Ovary (tissue), 9 donors: ENCODE measurements around the gene DNAJB2. TPM values are rescaled to one million over a fixed set of nuclear protein-coding genes. Genes with fewer than 3 reads are reported as not detected.

Source experiments
- DNase-seq, 5 donors: peaks; one replicate each; pipeline ENCODE4 v3.0.0-alpha.2; 2019 to 2020
- H3K27ac ChIP-seq, 2 donors: fragments of 200-600 bp; one replicate each; pipeline versions ENCODE4 v1.5.1 to v1.8.0; 2019 to 2022
- H3K27me3 ChIP-seq: fragments of 200-600 bp; one replicate; pipeline ENCODE4 v1.8.0; 2022
- H3K36me3 ChIP-seq: fragments of 200-600 bp; sonication (generic); one replicate; pipeline ENCODE4 v1.5.1; 2019
- H3K4me1 ChIP-seq: one replicate; pipeline ENCODE4 v1.8.1; 2013; ENCODE audit warnings: mild to moderate bottlenecking, moderate library complexity; ENCODE audit not compliant: insufficient read depth
- H3K4me3 ChIP-seq: fragments of 200-600 bp; sonication (generic); one replicate; pipeline ENCODE4 v1.5.1; 2017
- H3K9me3 ChIP-seq, 2 donors: fragments of 200-600 bp in 1 of 2; sonication (generic) in 1 of 2; one replicate each; pipeline versions ENCODE4 v1.5.1 to v1.8.1; 2013 to 2019; ENCODE audit warnings: mild to moderate bottlenecking in 1 of 2, moderate library complexity in 1 of 2
- CTCF ChIP-seq, 3 donors: fragments of 450-650 bp in 2 of 3; fragments of 200-600 bp in 1 of 3; IDR thresholded peaks; one replicate each; pipeline versions ENCODE4 v1.5.1 to v1.8.0; 2016 to 2022; ENCODE audit warnings: antibody characterized with exemption in 3 of 3, mild to moderate bottlenecking in 1 of 3
- EP300 ChIP-seq: sonication (generic); formaldehyde crosslinking; IDR thresholded peaks from one replicate; pipeline ENCODE4 v1.6.1; 2017; ENCODE audit warnings: antibody characterized with exemption
- POLR2A ChIP-seq: fragments of 450-650 bp; IDR thresholded peaks from one replicate; pipeline ENCODE4 v1.6.1; 2017; ENCODE audit warnings: antibody characterized with exemption, mild to moderate bottlenecking, moderate library complexity
- WGBS, 3 donors: extraction: QIAGEN DNeasy Blood & Tissue Kit in 1 of 3; methylation state at CpG; one replicate each; pipeline versions ENCODE4 v1.1.5 to v1.1.7; 2013 to 2017; 5-methylcytosine and 5-hydroxymethylcytosine counted together
- intact Hi-C, 4 donors: fragments of 100-400 bp; cut with DNase I; formaldehyde crosslinking; loops; one replicate each; pipeline versions ENCODE4 v1.11.0 to v1.15.1; 2022 to 2023
- polyA plus RNA-seq, 2 donors: library from polyadenylated mRNA; stranded (reverse); fragments of 200-250 nt in 1 of 2; fragments of 350-450 nt in 1 of 2; fragmentation: Illumina TruSeq in 1 of 2; extraction: RNeasy Lipid Tissue Mini Kit (QIAGEN cat#74804) in 1 of 2; gene quantifications; one replicate each; pipeline ENCODE4 v1.2.3, GENCODE V29; 2013 to 2014
- total RNA-seq, 7 donors: library from RNA; depleted of rRNA in 2 of 7; stranded (reverse); fragments of >200 nt in 2 of 7; fragmentation: NEBNext Ultra II Directional in 3 of 7; extraction: Animal tissue kit (Norgen Biotek cat#: 25700) in 3 of 7; gene quantifications; one replicate each; pipeline versions ENCODE4 v1.1.0 to v1.2.4, GENCODE V29; 2016 to 2023
- donor health status: DM: no; HTN: no; CAD: no; lungs with moderate emphysema.
- donor health status: DM: no; HTN: no; CAD: no.
- donor health status: Bipolar disorder and iron deficiency.
- donor health status: DM: yes; HTN: yes; CAD: no.
- donor health status: DM: no; HTN: no; CAD: no.
- donor health status: DM: yes; HTN: yes; CAD: no.

Gene DNAJB2
- total and polyA plus RNA-seq, 9 donors: 34.0 to 101 (median 85.7) TPM

DNA sequence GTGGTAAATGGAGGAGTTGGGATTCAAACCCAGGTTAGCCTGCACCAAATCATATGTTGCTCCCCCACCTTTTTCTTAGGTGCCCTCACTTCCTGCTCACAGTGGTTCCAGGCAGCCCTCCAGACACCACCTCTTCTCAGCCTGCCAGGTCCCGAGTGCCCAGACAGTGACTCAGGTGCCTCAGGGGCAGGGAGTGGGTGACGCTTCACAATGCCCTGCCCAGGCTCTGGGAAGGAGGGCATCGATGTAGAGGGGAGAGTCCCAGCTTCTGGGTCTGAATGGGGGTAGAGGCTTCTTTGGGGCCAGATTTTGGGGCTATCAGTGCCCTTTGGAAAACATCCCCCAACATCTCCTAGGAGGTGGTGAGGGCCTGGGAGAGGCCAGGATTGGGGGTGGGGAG, 5.2 kb upstream of the DNAJB2 start:
- Histone ChIP-seq H3K4me3 (no peak overlapping the region), H3K27me3 (no peaks in the 10 kb centered on the region), H3K36me3 (no peaks in the 10 kb centered on the region), H3K27ac (no peak overlapping the region), H3K4me1 (peaks cover 8% of the 10 kb centered on the region), H3K9me3 (no peaks in the 10 kb centered on the region)
- WGBS, 3 donors: 75 to 82% (median 77%) methylated on average over 3 of the region's 3 CpGs
- no peak for TF ChIP-seq EP300
- no peak for TF ChIP-seq POLR2A
- no peak for TF ChIP-seq CTCF (IDR thresholded peaks at IDR 0.05)
- DNase-seq: no peak
- intact Hi-C loops: loop anchor here in 2 of 4 donors (10.0 kb wide), 1 partner anchor 251 kb away; no protein-coding TSS in a partner anchor

GRCh38 chr2:219274361-219274921, 4.7 kb upstream of the DNAJB2 start:
- Histone ChIP-seq H3K27ac (no peak overlapping the region), H3K36me3 (no peaks in the 10 kb centered on the region), H3K4me3 (no peak overlapping the region), H3K27me3 (no peaks in the 10 kb centered on the region), H3K4me1 (peaks cover 8% of the 10 kb centered on the region), H3K9me3 (no peaks in the 10 kb centered on the region)
- DNase-seq: no peak
- intact Hi-C loops: loop anchor here in 2 of 4 donors (10.0 kb wide), 1 partner anchor 250 kb away; no protein-coding TSS in a partner anchor
- TF ChIP-seq POLR2A (no peak), EP300 (no peak), CTCF (IDR thresholded peaks at IDR 0.05) (no peak)
- WGBS, 3 donors: 21 to 29% (median 22%) methylated on average over 6 of the region's 6 CpGs

- H3K4me3 ChIP-seq: no peak overlapping the region
- intact Hi-C loops: loop anchor here in 2 of 4 donors (2.0 to 10.0 kb wide), 3 partner anchors 17 to 247 kb away; partner anchors contain the start of gene DNPEP (in 1 of the 2)
- H3K4me1 ChIP-seq: peaks cover 8% of the 10 kb centered on the region
These were observed 1.2 kb upstream of the DNAJB2 start for GRCh38 chr2:219277703-219278654.

More at GRCh38 chr2:219277703-219278654, 1.2 kb upstream of the DNAJB2 start:
- 22 to 24% (median 23%) methylated on average over 25 of the region's 25 CpGs for WGBS, 3 donors
- Histone ChIP-seq H3K27me3 (no peaks in the 10 kb centered on the region), H3K27ac (peak overlapping the region; percentile 98), H3K36me3 (no peaks in the 10 kb centered on the region), H3K9me3 (no peaks in the 10 kb centered on the region)
- TF ChIP-seq EP300 (no peak), CTCF (IDR thresholded peaks at IDR 0.05) (peak; percentile 92 to 97 (median 96)), POLR2A (peak; percentile 24)
- DNase-seq: peak; percentile 71 to 87 (median 83)
